GM11168 (cell line): ENCODE data around the gene NYAP2.

Source experiments
- in situ Hi-C: fragments of 300-500 bp; cut with MboI; formaldehyde crosslinking; loops from one replicate; pipeline ENCODE4 v1.12.0; 2022; ENCODE audit warnings: low sequenced_read_pairs; ENCODE audit not compliant: unreplicated experiment

The NYAP2 gene

GRCh38 chr2:225536036-225536435 lies 136.5 kb downstream of the NYAP2 start:
- in situ Hi-C loops: no loop called here

- in situ Hi-C loops: no loop called here
Measured at GRCh38 chr2:225543626-225544025, 144.1 kb downstream of the NYAP2 start.

DNA sequence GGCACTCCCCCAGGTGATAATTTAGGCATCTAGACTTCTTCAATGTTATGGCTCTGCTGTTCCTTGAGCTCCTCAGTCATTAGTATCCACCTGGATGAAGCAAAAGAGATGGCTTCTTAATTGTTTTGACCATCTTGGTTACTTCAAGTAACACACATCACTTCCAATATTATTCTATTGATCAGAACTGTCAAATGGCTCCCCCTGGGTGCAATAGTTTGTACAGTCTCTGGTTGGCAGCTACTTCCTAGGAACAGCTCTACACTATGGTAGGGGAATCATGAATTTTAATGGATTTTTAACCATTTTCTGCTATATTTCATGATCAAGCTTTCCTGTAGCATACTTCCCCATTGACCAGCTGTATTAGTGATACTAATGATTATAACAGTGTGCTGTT lies 157.0 kb downstream of the NYAP2 start:
- in situ Hi-C loops: no loop called here

GRCh38 chr2:225558399-225559071 lies 159.0 kb downstream of the NYAP2 start:
- in situ Hi-C loops: no loop called here

GRCh38 chr2:225559072-225559415 lies 159.5 kb downstream of the NYAP2 start:
- in situ Hi-C loops: no loop called here

DNA sequence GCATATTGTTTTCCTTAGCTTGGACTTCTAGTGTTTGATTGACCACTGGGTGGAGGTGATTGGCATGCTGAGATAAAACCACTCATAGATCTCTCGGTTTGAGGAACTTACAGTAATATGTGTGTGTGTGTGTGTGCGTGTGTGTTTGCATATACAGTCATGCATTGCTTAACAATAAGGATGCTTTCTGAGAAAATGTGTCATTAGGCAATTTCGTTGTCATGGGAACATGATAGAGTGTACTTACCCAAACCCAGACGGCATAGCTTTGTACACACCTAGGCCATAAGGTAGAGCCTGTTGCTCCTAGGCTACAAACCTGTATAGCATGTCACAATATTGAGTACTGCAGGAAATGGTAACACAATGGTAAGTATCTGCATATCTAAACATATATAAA lies 167.3 kb downstream of the NYAP2 start:
- in situ Hi-C loops: no loop called here

DNA sequence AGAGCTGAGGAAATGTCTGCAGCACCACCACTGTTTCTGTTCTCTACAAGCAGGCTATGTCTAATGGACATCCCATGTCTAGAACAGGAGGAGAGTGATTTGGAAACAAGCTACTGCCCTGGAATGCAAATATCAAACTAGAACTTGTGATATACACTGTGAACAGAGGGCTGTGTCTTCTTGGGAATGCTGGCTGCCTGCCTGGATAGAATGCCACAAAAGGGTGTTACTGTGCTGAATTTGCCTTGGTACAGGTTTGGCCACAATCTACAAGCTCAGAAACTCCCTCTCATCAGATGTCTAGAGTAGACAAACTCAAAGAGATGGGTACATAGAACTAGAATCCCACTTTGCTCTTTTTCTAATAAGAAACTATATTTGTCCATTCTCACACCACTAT lies 170.5 kb downstream of the NYAP2 start:
- in situ Hi-C loops: no loop called here

DNA sequence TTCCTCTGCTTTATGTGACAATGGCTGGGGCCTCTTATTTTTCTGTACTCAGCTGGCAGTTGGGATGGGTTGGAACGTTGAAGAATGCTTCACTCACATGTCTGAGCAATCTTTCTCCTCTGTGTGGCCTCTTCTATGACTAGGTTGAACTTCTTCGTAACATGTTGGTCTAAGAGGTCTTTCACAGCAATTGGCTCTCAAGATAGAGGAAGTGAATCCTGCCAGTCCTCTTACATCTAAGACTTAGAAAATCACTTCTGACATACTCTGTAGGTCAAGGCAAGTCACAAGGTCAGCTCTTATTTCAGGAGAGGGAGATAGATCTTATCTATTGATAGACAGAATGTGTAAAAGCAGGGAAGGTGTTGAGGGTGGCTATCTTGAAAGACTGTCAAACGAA lies 174.1 kb downstream of the NYAP2 start:
- in situ Hi-C loops: no loop called here

DNA sequence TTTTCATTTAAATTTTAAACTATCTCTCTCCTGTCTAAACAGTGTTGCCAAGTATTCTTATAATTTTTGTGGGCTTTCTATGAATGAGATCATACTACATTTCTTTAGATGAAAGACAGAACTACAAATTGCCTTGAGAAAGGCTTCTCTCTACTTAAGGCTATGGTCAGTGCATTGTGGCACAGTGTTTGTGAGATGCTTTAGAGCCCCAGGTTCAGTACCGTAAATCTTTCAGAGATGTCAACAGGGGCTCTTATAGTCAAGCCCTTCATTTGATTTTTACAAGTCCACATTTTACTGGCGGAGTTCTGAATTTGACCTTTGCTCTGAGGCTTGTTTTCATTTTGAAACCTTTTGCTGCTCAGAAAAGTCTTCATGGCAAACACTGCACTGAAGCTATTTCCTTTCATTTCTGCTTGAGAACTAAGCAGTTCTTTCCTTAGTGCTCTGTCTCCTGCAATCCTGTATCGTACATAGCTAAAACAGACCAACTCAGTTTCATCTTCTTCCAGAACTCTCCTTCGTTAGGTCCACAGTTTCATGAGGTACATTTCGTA lies 175.2 kb downstream of the NYAP2 start:
- in situ Hi-C loops: no loop called here

GRCh38 chr2:225581135-225581534 lies 181.6 kb downstream of the NYAP2 start:
- in situ Hi-C loops: no loop called here

DNA sequence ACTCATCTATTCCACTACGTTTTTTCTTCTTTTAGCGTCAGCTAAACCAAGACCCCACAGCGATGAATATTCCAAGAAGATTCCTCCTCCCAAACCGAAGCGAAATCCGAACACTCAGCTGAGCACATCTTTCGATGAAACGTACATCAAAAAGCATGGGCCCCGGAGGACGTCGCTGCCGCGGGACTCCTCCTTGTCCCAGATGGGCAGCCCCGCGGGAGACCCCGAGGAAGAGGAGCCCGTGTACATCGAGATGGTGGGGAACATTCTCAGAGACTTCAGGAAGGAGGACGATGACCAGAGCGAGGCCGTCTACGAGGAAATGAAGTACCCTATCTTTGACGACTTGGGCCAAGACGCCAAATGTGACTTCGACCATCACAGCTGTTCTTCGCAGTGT lies 182.4 kb downstream of the NYAP2 start:
- in situ Hi-C loops: no loop called here

GRCh38 chr2:225582355-225583116 lies 183.0 kb downstream of the NYAP2 start:
- in situ Hi-C loops: no loop called here

- in situ Hi-C loops: no loop called here
Measured at GRCh38 chr2:225584796-225585195, 185.3 kb downstream of the NYAP2 start.

DNA sequence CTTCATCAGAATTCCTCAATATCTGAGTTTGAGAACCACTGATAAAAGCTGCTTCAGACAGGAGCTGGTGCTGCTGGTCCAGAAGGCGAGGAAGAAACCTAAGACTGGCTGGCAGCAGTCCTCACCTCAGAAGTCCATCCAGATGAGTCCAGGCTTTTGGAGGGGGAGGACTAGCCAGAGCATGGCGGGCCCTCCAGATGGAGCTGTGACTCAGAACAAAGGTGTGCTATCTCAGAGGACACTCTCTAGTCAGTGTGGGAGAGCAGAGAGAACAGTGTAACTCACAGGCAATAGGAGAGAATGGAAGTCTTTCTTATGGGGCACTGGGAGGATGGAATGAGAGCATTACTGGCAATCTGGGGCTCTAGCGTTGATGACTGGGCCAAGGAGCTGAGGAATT lies 191.4 kb downstream of the NYAP2 start:
- in situ Hi-C loops: no loop called here

DNA sequence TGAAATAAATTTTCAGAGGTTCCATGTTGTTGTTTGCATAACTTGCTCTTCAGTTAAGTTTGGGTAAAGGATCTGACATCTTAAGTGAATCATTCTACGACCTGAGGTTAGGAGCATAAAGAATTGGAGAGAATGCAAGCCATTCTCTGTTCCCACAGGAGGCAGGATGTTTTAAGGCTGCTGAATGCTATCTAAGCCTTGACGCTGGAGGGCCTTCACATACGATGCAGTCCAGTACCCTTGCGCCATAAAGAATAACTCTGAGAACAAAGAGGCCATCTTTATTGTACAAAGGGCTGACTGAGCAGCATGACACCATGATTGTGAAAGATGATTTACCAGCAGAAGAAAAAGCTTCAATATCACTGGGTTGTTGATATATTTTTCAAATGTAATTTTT lies 198.4 kb downstream of the NYAP2 start:
- in situ Hi-C loops: no loop called here

DNA sequence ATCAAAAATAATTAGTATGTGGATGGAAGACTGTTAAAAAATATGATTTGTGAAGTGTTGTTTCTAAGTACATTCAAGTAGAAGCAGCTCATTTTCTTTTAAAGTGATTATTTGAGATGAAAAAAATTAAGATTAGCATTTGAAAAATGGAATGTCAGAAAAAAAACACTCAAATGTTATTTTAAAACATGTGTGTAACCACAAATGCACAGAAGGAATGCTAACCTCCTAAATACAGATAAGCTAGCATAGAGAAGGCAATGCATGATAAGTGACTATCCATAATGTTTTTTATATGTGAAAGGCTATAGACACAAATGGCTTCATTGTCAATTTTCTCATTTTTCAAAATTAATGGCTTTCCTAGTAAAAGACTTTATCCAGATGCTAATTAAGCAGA lies 198.9 kb downstream of the NYAP2 start:
- in situ Hi-C loops: no loop called here

GRCh38 chr2:225598897-225599296 lies 199.4 kb downstream of the NYAP2 start:
- in situ Hi-C loops: no loop called here

GRCh38 chr2:225599856-225600255 lies 200.3 kb downstream of the NYAP2 start:
- in situ Hi-C loops: no loop called here

GRCh38 chr2:225600444-225600843 lies 200.9 kb downstream of the NYAP2 start:
- in situ Hi-C loops: no loop called here

DNA sequence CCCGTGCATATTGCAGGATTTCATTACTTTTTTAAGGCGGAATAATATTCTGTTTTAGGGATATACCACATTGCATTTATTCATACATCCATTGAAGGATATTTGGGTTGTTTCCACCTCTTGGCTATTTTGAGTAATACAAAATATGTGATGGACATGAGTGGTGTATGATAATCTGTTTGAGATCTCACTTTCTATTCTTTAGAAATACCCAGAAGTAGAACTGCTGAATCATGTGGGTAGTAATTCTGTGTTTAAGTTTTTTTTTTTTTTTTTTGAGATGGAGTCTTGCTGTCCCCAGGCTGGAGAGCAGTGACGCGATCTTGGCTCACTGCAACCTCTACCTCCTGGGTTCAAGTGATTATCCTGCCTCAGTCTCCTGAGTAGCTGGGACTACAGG lies 201.4 kb downstream of the NYAP2 start:
- in situ Hi-C loops: no loop called here

- in situ Hi-C loops: no loop called here
Measured at GRCh38 chr2:225602205-225602604, 202.7 kb downstream of the NYAP2 start.

DNA sequence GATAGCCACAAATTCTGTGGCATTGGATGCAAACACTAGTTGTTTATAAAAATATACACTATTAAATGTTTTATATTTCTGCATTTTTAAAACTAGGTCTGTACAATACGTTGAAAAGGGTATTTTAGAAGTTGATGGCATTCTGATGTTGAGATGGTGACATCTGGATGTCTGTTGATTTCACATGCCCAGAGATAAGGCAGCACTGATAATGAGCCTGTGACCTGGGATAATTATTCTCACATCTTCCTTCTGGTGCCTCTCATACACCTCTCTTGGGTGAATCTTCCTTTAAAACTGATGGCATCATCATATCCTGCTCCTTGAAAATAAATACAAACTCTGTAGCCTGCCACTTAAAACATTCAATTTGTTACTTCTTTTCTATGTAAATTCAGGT lies 208.6 kb downstream of the NYAP2 start:
- in situ Hi-C loops: no loop called here
